ENCODE data around the gene ADCY1. TPM values are rescaled to one million over a fixed set of nuclear protein-coding genes. Genes with fewer than 3 reads are reported as not detected.

ADCY1 gene
- total RNA-seq, 1 donor from 2014 or later, result 6.6 TPM

DNA sequence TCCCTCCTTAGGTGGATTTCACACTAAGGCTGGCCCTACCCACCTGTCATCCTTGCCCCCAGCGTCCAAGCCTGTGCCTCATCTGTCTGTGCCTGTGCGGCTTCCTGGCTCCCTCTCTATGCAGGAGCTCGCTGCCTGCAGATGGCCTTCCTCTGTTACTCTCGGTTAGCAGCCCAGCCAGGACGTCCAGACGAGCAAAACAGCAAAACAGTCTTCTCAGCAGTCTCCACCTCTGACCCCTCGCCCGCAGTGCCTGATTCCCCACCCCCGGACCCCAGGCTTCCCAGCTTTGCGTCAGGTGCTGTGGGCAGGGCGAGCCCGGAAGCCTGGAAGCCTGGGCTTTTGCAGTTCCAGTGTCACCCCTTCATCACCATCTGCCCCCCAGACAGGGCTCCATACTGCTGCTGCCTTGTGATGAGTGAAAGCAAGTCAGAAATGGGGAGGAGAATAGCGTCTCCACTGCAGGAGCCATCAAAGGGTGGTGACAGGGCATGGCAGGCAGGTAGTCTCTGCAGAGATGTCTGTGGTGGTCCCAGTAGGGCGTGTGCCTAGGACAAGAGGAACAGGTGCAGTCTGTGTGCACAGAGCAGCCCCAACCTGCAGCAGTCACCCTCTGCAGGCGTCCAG, 88.5 kb downstream of the ADCY1 start:
- Histone ChIP-seq H3K36me3 (ENCODE audit: control insufficient read depth, insufficient read depth, low read length) (no peaks in the 10 kb centered on the region), H3K27me3 (ENCODE audit: control insufficient read depth, insufficient read depth, low read length) (no peaks in the 10 kb centered on the region), H3K4me3 (ENCODE audit: low read depth, low read length) (no peak overlapping the region)
- no peak for DNase-seq (ENCODE audit: low read depth)
- TF ChIP-seq, protein P1, sequence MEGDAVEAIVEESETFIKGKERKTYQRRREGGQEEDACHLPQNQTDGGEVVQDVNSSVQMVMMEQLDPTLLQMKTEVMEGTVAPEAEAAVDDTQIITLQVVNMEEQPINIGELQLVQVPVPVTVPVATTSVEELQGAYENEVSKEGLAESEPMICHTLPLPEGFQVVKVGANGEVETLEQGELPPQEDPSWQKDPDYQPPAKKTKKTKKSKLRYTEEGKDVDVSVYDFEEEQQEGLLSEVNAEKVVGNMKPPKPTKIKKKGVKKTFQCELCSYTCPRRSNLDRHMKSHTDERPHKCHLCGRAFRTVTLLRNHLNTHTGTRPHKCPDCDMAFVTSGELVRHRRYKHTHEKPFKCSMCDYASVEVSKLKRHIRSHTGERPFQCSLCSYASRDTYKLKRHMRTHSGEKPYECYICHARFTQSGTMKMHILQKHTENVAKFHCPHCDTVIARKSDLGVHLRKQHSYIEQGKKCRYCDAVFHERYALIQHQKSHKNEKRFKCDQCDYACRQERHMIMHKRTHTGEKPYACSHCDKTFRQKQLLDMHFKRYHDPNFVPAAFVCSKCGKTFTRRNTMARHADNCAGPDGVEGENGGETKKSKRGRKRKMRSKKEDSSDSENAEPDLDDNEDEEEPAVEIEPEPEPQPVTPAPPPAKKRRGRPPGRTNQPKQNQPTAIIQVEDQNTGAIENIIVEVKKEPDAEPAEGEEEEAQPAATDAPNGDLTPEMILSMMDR (IDR thresholded peaks at IDR 0.05; ENCODE audit: insufficient read depth, low read length, poor library complexity, severe bottlenecking), result no peak

DNA sequence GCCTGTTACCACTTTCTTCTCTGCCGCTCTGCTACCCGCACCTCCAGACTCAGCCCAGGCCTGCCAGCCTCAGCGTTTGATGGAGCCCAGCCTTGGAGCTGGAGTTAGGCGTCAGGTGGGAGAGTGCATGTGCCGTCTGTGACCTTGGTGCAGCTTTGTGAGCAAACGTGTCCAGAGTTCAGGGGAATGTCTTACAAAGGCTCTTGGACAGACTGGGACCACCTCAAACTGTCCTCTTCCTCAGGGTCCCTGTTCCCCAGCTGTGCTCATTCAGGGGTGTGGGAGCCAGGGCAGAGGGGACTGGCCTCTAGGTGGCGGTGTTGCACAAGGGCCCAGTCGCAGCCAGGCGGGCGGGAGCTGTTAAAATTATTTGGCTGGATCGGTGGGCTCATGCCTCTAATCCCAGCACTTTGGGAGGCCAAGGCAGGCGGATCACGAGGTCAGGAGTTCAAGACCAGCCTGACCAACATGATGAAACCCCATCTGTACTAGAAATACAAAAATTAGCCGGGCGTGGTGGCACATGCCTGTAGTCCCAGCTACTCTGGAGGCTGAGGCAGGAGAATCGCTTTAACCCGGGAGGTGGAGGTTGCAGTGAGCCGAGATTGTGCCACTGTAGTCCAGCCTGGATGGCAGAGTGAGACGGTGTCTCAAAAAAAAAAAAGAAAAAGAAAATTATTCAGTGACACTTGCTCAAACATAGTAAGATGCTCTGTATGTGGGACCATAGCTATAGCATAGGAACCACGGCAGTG, 89.2 kb downstream of the ADCY1 start:
- no peaks in the 10 kb centered on the region for H3K27me3 ChIP-seq (ENCODE audit: control insufficient read depth, insufficient read depth, low read length)
- no peaks in the 10 kb centered on the region for H3K36me3 ChIP-seq (ENCODE audit: control insufficient read depth, insufficient read depth, low read length)
- H3K4me3 ChIP-seq (ENCODE audit: low read depth, low read length), result no peak overlapping the region
- DNase-seq (ENCODE audit: low read depth), result no peak
- TF ChIP-seq, protein P1 (IDR thresholded peaks at IDR 0.05; ENCODE audit: insufficient read depth, low read length, poor library complexity, severe bottlenecking), result peak; percentile 55

DNA sequence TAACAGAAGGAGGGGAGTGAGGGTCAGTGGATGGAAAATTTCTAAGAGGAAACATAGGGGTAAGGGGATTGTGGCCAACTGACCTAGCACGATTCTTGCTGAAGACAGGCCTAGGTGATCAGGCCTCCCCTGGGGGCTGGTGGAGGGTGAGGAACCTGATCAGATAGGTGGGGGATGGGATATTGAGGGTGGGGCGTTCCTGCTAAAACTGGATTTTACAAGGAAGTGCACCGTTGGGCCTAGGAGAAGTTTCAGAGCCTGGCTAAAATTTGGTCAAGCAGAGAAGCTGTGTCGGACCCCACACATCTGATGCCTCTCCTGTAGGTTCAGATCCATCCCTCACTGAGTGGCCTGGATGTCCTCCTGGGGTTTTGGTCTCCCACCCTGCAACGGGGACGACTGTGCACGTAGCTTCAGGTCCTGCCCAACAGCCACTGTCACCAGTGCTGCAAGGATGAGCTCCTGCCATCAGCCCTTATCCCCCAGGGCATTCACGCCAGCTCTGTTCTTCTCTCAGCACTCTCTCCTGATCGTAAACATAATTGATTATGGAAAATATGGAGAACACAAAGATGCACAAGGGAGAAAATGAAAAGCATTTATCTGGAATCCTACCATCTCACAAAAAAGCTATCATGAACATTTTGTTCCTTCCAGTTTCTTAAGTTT, 89.9 kb downstream of the ADCY1 start:
- H3K4me3 ChIP-seq (ENCODE audit: low read depth, low read length), result no peak overlapping the region
- no peak for DNase-seq (ENCODE audit: low read depth)
- TF ChIP-seq, protein P1 (IDR thresholded peaks at IDR 0.05; ENCODE audit: insufficient read depth, low read length, poor library complexity, severe bottlenecking), result no peak

DNA sequence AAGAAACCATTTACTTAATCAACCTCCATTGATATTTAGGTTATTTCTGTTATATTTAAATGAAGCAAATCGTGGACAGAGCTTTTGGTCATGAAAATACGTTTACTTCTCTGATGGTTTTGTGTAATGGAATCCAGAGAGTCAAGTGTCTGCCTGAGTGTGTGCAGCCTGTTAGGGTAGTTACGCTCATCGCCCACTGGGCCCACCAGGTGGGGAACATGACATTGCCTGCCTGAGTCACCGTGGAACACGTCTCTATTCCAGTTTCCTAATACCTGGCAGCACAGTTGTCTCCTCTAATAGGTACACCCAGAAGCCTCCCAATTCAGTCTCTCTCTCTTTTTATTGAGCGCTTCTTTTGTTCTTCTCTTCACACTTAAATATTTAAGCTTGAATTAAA, 91.0 kb downstream of the ADCY1 start:
- TF ChIP-seq, protein P1 (IDR thresholded peaks at IDR 0.05; ENCODE audit: insufficient read depth, low read length, poor library complexity, severe bottlenecking), result no peak
- DNase-seq (ENCODE audit: low read depth), result no peak
- H3K4me3 ChIP-seq (ENCODE audit: low read depth, low read length), result no peak overlapping the region

More for the DNA sequence above, 89.9 kb downstream of the ADCY1 start:
- Histone ChIP-seq H3K27me3 (ENCODE audit: control insufficient read depth, insufficient read depth, low read length) (no peaks in the 10 kb centered on the region), H3K36me3 (ENCODE audit: control insufficient read depth, insufficient read depth, low read length) (no peaks in the 10 kb centered on the region)

DNA sequence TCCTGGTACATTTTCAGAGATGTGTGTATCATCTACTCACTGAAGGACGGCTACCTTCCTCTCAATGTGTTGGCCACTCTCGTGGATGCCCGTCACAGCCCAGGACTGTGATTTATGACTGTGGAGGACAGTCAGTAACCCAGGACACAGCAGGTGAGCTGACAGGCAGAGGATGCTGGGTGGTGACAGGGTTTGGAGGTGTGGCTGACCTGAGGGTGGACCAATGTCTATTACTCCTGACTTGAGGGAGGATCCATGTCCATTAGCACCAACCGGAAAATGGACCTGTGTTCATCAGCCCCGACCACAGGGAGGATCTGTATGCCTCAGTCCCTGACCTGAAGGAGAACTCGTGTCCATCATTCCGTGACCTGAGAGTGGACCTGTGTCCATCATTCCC, 96.1 kb downstream of the ADCY1 start:
- no peaks in the 10 kb centered on the region for H3K27me3 ChIP-seq (ENCODE audit: control insufficient read depth, insufficient read depth, low read length)
- no peak overlapping the region for H3K4me3 ChIP-seq (ENCODE audit: low read depth, low read length)
- TF ChIP-seq, protein P1 (IDR thresholded peaks at IDR 0.05; ENCODE audit: insufficient read depth, low read length, poor library complexity, severe bottlenecking), result no peak
- H3K36me3 ChIP-seq (ENCODE audit: control insufficient read depth, insufficient read depth, low read length), result no peaks in the 10 kb centered on the region
- DNase-seq (ENCODE audit: low read depth), result no peak

More for the DNA sequence above, 91.0 kb downstream of the ADCY1 start:
- H3K36me3 ChIP-seq (ENCODE audit: control insufficient read depth, insufficient read depth, low read length), result no peaks in the 10 kb centered on the region
- no peaks in the 10 kb centered on the region for H3K27me3 ChIP-seq (ENCODE audit: control insufficient read depth, insufficient read depth, low read length)
